ENCODE results near the gene KRTAP19-6. TPM values are rescaled to one million over a fixed set of nuclear protein-coding genes. Genes with fewer than 3 reads are reported as not detected.

The KRTAP19-6 gene, protein sequence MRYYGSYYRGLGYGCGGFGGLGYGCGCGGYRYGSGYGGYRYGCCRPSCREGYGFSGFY
- not detected in 2 replicates for total RNA-seq

GRCh38 chr21:30541764-30542163 lies at the start of gene KRTAP19-6:
KRTAP19-6 (minus strand) TSS chr21:30541864; CDS start chr21:30541833, 31 bp downstream.
- intact Hi-C loops (cut with micrococcal nuclease): no loop called here

DNA sequence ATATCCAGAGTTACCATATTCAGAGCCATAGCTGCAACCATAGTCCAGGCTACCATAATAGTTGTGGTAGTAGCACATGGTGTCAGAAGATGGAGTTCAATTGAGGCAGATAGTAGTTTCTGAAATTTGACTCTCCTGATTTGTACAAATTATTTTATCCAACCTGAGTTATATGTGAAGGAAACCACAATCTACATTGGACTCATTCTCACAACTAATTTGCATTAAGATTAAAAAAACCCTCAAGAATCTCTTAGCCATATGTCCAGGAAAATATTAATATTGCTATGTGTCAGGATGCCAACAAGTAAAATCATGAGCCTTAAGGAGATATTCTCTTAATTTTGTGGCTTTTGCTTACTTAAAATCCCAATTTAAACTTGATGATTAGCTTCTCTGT lies 48.6 kb upstream of the KRTAP19-6 start, which contains the start of gene KRTAP22-2:
Gene KRTAP22-2 (minus strand): TSS at position 101 of the 400 bp plus-strand sequence.
- intact Hi-C loops (cut with micrococcal nuclease): no loop called here

DNA sequence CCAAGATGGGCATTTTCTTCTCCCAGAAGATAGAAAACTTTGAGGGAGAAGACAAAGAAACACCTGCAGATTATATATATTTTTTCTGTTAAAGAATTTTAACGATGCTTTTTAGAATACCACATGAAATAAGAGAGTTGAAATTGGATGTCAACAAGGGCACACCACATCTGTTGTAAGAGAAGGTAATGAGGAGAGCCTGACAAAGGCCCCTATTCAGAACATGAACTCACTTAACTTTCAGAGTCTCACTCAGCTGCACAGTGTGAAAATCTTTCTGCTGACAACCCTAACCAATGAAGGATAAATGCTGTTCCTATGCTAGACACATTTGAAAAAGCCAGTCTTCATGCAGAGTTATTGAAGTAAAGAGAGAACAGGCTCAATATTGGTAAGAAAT lies 41.2 kb upstream of the KRTAP19-6 start:
- intact Hi-C loops (cut with micrococcal nuclease): no loop called here

DNA sequence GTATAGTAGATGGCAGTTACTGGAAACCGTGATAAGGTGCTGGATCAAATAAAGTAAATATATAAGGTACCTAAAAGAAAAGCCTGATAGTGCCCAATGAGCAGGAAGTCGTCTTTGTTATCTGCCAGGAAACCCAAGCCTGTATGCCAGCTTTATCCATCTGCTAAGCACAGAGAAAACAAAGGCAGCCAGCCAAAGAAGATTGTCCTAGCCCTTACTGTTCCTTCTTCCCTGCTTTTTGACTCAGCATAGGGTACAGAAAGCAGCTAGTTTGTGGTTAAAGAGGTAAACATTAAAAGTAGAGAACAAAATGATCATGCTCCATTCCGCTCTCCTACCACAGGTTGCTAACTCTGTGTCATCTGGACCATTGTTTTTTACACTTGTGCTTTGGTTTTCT lies 38.5 kb upstream of the KRTAP19-6 start:
- intact Hi-C loops (cut with micrococcal nuclease): no loop called here

- intact Hi-C loops (cut with micrococcal nuclease): no loop called here
Measured at GRCh38 chr21:30579346-30579745, 37.7 kb upstream of the KRTAP19-6 start.

GRCh38 chr21:30577766-30578165 lies 36.1 kb upstream of the KRTAP19-6 start:
- intact Hi-C loops (cut with micrococcal nuclease): no loop called here

DNA sequence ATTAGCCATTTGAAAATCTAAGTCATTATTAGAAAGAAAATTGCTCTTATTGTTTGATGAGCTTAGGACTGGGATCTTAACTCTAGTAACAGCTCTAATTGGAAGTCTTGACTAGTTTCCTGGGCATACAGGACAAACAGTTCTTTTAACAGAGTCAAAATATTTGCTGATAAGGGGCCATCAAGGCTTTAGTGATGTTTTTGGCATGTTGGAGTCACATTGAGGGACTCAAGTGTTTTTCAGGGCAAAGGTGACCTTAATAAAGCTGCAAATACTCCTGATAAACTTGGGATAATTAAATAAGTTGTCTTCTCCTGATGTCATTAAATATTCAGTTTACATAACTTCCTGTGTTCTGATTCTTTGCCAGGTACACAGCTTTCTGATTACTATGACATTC lies 26.0 kb upstream of the KRTAP19-6 start:
- intact Hi-C loops (cut with micrococcal nuclease): no loop called here

- intact Hi-C loops (cut with micrococcal nuclease): no loop called here
Measured at GRCh38 chr21:30563630-30564029, 22.0 kb upstream of the KRTAP19-6 start.

- intact Hi-C loops (cut with micrococcal nuclease): no loop called here
Measured at GRCh38 chr21:30563072-30563471, 21.4 kb upstream of the KRTAP19-6 start.

DNA sequence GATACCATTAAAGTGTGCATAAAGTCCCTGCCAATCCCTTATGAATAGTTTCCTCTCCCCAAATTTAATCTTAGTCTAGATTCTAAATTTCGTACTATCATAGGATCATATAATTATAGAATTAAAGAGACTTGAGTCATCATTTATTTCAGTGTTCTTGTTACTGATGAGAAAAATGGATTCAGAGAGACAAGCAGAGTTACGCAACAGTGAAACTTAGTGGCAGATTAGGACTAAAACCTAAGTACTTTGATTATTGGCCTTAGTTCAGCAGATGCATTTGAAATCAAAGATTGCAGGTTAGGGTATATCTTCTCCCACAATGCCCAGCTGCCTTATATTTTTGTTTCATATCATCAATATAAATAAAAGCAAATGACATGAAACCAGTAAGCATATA lies 20.3 kb upstream of the KRTAP19-6 start:
- intact Hi-C loops (cut with micrococcal nuclease): no loop called here

DNA sequence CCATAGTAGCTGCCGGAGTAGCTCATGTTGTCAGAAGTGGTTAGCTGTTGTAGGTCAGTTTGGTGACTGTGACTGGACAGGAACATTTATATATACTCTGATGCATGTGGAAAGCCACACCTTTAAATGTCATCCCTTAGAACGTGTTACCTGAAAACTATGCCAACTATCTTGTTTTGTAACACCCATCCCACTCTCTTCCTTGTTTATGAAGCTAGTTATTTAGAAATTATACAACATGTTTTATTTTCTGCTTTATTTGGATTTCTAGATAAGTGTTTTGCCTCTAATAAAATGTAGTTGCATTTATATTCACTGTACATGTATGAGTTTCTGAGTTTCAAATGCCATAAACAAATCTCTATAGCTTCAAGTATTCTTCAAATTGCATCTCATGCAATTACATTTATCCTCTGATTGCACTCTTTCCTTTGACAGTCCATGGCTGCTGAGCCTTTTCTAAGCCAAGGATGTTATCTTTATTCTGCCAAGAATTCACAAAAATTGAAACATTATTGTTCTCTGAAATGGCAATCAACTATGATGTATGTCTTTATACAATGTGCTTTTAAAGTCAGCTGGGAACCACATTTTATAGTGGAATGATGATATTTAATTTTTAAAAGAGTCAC lies 19.7 kb upstream of the KRTAP19-6 start, which contains the start of gene KRTAP19-7:
Gene KRTAP19-7 (minus strand): TSS at position 51 of the 632 bp plus-strand sequence. CDS start 25 bp downstream, at position 26.
- intact Hi-C loops (cut with micrococcal nuclease): no loop called here

DNA sequence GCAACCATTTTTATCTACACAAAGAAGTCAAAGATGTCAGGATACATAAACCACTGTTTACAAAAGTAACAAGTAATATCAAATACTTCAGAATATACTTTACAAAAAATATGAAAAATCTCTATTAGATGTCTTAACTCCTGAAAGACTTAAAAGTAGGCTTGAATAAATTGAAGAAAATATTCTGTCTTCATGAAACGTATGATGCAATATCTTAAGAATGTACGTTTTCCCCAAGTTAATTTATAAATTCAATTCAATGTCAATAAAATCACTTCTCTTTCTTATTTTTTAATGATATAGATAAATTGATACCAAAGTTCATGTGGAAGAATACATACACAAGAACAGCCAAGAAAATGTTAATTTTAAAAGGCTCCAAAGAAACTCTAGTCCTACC lies 13.4 kb upstream of the KRTAP19-6 start:
- intact Hi-C loops (cut with micrococcal nuclease): no loop called here

- intact Hi-C loops (cut with micrococcal nuclease): no loop called here
Measured at GRCh38 chr21:30552782-30553181, 11.1 kb upstream of the KRTAP19-6 start.

GRCh38 chr21:30518876-30519275 lies 22.8 kb downstream of the KRTAP19-6 start:
- intact Hi-C loops (cut with micrococcal nuclease): no loop called here

DNA sequence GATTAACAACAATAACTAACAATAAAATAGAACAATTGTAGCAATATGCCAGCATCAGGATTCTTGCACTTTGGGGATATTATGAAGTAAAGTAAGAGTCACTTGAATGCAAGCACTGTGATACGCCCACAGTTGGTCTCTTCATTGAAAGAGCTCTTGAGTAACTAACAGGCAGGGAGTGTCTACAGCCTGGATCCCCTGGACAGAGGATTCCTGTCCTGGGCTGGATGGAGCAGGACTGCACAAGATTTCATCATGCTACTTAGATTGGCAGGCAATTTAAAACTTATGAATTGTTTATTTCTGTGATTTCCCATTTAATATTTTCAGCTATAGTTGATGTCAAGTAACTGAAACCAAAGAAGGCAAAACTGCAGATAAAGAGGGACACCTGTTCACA lies 26.0 kb downstream of the KRTAP19-6 start:
- intact Hi-C loops (cut with micrococcal nuclease): no loop called here

GRCh38 chr21:30505621-30506205 lies 36.0 kb downstream of the KRTAP19-6 start:
- intact Hi-C loops (cut with micrococcal nuclease): loop anchor here (10.0 kb wide), 1 partner anchor 1099 kb away; no protein-coding TSS in a partner anchor

GRCh38 chr21:30502041-30502440 lies 39.6 kb downstream of the KRTAP19-6 start, which contains the start of gene KRTAP19-5:
KRTAP19-5 (minus strand) TSS chr21:30502141; CDS start chr21:30502090, 51 bp downstream.
- intact Hi-C loops (cut with micrococcal nuclease): loop anchor here (10.0 kb wide), 1 partner anchor 1103 kb away; no protein-coding TSS in a partner anchor

- intact Hi-C loops (cut with micrococcal nuclease): no loop called here
Measured at GRCh38 chr21:30497065-30497464, 44.6 kb downstream of the KRTAP19-6 start, which contains the start of gene KRTAP19-4. KRTAP19-4 (minus strand) TSS chr21:30497165; CDS start chr21:30497110, 55 bp downstream.

DNA sequence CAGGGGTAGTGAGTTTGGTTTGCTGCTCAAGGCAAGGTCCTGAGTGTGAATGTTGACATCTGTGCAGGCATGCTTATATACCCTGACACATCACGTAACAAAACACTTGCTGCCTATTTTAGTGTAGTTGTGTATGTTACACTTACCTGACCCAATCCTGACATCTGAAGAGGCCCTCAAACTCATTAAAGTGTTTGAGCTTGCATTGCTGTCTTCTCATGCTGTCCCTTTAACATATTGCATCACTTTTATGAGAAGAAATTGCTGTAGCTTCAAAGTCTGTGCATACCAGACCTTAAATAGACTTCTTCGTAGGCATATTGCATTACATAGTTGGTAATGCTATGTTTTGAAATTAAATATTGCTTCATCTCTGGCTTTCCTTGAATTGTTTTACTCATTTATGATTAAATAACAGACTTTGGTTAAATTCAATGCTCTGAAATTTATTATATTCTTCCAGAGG lies 49.7 kb downstream of the KRTAP19-6 start, which contains the start of gene KRTAP19-3:
Gene KRTAP19-3 (minus strand): TSS at position 51 of the 466 bp plus-strand sequence. CDS start 56 bp downstream, outside the sequence.
- intact Hi-C loops (cut with micrococcal nuclease): no loop called here
